ENCODE data around the gene SSR2.
A peak's percentile ranks its signal among the peaks of the same experiment; 100 is the strongest.
"Not testable (repeated sequence)": the region's sequence is repeated elsewhere in the genome, so short reads cannot be mapped to it uniquely, and the experiment has no call there.

The SSR2 gene

DNA sequence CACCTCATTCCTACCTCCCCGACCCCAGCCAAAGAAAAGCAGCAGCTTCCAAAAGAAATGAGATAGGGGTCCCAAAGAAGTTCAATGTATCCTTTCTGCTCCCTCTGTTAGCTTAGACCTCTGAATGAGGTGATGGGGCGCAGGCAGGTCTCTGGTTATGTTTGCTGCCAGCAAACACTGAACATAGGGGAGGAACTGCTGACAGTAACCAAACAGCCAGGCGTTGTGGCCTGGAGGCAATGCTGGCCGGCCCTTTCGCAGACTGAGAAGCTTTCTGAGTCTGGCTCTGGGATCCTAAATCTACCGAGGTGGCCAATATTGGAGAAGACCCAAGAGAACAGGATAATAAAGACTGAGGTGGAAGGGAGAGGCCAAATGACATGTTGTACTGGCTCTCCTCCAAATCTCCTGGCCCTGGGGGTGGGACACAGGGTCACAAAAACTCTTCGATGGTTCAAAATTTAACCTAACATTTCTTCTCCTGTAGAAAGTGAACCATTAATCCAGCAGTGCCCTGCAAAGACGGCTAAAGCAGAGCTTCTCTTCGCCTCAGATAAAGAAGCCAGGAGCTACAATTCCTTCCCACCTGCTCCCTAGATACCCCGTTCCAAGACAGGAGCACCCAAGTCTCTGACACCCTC is 19.6 kb downstream of the SSR2 start:
- in situ Hi-C loops (cut with MboI; ENCODE audit: low pct_unique_long_range_greater_than_20kb, low sequenced_read_pairs, unreplicated experiment), result no loop called here
- TF ChIP-seq, protein P1, sequence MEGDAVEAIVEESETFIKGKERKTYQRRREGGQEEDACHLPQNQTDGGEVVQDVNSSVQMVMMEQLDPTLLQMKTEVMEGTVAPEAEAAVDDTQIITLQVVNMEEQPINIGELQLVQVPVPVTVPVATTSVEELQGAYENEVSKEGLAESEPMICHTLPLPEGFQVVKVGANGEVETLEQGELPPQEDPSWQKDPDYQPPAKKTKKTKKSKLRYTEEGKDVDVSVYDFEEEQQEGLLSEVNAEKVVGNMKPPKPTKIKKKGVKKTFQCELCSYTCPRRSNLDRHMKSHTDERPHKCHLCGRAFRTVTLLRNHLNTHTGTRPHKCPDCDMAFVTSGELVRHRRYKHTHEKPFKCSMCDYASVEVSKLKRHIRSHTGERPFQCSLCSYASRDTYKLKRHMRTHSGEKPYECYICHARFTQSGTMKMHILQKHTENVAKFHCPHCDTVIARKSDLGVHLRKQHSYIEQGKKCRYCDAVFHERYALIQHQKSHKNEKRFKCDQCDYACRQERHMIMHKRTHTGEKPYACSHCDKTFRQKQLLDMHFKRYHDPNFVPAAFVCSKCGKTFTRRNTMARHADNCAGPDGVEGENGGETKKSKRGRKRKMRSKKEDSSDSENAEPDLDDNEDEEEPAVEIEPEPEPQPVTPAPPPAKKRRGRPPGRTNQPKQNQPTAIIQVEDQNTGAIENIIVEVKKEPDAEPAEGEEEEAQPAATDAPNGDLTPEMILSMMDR (IDR thresholded peaks at IDR 0.05; ENCODE audit: extremely low read depth, insufficient read depth, missing control alignments), result no peak
- no peak for DNase-seq (ENCODE audit: low spot score)

DNA sequence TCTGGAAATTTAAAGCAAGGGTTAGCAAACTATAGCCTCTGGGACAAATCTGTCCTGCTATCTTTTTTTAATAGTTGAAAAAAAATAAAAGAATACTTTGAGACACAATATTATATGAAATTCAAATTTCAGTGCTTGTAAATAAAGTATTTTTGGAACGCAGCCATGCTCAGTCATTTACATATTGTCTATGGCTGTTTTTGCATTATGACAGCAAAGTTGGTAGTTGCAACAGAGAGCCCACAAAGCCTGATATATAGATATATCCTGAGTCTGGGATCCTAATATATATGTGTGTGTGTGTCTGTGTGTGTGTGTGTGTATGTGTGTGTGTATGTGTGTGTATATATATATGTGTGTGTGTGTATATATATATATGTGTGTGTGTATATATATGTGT is 20.8 kb downstream of the SSR2 start:
- no peak for DNase-seq (ENCODE audit: low spot score)
- in situ Hi-C loops (cut with MboI; ENCODE audit: low pct_unique_long_range_greater_than_20kb, low sequenced_read_pairs, unreplicated experiment), result no loop called here

DNA sequence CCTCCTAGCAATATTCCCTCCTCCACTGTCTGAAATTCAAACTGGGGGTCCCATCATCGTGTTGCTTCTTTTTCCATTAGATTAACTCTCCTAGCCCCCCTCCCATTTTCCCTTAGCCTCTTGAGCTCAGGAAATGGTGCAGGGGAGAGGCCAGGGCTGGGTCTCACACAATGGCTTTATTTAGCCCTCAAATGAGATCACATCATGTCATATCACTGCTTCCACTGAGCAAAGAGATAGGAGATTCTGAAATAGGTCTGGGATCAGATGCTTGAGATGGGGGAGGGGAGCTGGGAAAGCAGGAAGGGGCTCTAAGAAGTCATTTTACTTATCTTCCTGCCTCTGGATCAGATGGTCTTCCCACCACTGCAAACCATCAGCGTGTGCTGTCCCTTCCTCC is 24.6 kb downstream of the SSR2 start:
- DNase-seq (ENCODE audit: low spot score), result no peak
- TF ChIP-seq, protein P1 (IDR thresholded peaks at IDR 0.05; ENCODE audit: extremely low read depth, insufficient read depth, missing control alignments), result no peak
- in situ Hi-C loops (cut with MboI; ENCODE audit: low pct_unique_long_range_greater_than_20kb, low sequenced_read_pairs, unreplicated experiment), result no loop called here

More for the DNA sequence above, 20.8 kb downstream of the SSR2 start:
- TF ChIP-seq, protein P1 (IDR thresholded peaks at IDR 0.05; ENCODE audit: extremely low read depth, insufficient read depth, missing control alignments), result no peak

DNA sequence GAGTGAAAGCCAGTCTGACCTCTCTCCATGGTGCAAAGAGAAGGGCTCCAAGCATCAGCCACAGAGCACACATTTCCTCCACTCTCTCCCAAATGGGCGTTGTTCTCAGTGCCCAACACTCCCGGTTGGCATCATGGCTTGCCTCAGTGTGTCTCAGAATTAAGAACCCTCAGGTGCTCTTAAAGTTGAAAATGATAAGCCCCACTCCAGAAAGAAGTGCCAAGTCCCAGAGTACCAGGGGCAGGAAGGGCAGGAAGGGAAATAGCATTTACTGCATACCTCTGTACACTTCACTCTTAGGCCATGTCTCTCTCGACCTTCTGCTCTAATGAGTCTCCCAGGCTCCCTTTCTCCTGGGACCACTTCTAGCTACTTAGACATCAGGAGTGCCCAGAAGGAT is 27.2 kb downstream of the SSR2 start:
- in situ Hi-C loops (cut with MboI; ENCODE audit: low pct_unique_long_range_greater_than_20kb, low sequenced_read_pairs, unreplicated experiment), result loop anchor here (5.0 kb wide), 1 partner anchor 56 kb away; no protein-coding TSS in a partner anchor
- TF ChIP-seq, protein P1 (IDR thresholded peaks at IDR 0.05; ENCODE audit: extremely low read depth, insufficient read depth, missing control alignments), result no peak
- no peak for DNase-seq (ENCODE audit: low spot score)

DNA sequence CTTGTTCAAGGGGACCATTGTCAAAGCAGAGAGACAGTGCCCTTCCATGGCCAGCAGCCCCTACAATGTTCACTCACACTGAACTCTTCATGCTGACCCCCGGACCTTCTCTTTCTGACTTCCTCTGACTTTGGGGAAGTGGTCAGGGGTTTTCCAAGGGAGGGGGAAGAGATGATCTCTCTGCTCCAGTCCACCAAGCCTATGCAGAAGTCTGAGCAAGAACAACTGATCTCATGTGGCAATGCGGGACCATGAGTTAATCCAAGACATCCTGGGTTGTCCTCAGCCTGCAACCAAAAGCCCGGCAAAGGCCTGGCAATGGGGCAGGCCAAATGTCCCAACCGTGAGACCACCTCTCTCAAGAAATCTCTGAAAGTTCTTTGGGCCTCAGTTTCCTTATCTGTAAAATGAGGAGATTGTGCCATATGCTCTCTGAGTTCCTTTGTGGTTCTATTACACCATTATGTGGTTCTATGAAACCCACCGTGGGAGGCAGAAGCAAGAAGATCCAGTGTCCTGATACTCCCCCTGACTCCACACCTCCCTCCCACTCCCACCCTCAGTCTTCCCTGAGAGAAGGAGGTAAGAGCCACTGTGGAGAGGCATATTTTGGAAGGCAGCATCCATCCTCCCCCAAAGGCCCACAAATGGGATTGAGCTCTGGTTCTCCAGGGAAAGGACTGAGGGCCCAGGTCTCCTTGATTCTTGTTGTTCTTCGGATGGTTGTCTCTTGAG is 30.6 kb downstream of the SSR2 start:
- in situ Hi-C loops (cut with MboI; ENCODE audit: low pct_unique_long_range_greater_than_20kb, low sequenced_read_pairs, unreplicated experiment), result loop anchor here (5.0 kb wide), 1 partner anchor 53 kb away; no protein-coding TSS in a partner anchor
- DNase-seq (ENCODE audit: low spot score), result peak; percentile 53
- TF ChIP-seq, protein P1 (IDR thresholded peaks at IDR 0.05; ENCODE audit: extremely low read depth, insufficient read depth, missing control alignments), result no peak

DNA sequence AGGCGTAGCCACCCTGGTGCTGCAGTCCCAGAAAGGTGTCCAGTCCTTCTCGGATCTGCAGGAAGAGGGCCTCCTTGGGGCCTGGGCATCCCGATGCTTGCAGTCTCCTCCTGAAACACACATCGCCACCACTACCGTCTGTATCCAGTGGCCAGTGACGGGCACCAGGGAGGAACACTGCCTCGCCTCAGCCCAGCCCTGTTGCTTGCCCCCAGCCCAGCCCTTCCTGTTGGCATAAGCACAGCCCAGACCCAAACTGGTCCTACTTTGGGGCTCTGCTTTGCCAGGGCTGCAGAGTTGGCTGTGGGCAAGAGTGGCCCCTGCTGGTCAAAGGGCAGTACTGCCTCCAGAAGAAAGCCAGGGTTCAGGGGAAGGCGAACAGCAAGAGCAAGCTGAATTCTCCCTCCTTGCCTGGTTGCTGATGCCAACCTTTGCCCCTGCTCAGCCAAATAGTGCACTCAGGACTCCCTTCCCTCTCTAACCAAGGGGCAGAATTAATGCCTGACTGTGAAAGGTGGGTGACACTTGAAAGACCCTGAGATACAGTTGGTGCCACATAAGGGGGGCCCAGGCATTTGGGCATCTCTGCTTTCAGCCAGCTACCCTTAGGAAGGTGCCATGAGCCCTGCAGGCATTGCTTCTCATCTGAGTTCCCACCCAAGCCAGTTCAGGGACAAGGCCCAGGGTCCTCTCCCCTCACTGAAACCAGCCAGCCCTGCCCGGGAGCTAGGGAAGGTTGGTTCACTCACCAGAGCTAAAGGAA is 31.3 kb downstream of the SSR2 start:
- TF ChIP-seq, protein P1 (IDR thresholded peaks at IDR 0.05; ENCODE audit: extremely low read depth, insufficient read depth, missing control alignments), result peak; percentile 99
- DNase-seq (ENCODE audit: low spot score), result peak; percentile 82
- in situ Hi-C loops (cut with MboI; ENCODE audit: low pct_unique_long_range_greater_than_20kb, low sequenced_read_pairs, unreplicated experiment), result loop anchor here (5.0 kb wide), 1 partner anchor 52 kb away; no protein-coding TSS in a partner anchor

DNA sequence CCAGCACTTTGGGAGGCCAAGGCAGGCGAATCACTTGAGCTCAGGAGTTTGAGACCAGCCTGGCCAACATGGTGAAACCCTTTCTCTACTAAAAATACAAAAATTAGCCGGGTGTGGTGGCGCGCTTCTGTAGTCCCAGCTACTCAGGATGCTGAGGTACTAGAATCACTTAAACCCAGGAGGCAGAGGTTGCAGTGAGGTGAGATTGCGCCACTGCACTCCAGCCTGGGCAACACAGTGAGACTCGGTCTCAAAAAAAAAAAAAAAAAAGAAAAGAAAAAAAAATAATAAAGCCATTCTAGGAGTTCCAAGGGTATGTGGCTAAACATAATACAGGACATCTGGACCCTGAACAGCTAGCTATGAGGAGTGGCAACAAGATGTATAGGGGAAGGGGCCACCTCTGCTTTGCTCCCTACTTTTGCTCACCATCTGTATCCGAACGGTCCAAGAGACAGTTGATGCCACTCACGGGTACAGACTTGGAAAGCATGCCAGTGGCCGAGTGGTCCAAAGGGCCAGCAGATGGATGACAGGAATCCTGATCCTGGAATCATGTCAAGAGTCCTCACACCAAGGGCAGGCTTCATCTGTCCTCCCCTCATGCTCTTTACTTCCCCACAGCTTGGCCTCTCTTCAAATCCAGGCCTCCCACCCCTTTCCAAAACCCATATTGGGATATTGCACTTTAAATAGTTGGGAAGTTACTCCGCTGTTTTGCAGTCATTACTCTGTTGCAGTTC is 35.7 kb downstream of the SSR2 start:
- in situ Hi-C loops (cut with MboI; ENCODE audit: low pct_unique_long_range_greater_than_20kb, low sequenced_read_pairs, unreplicated experiment), result not testable (repeated sequence)

More for the DNA sequence above, 35.7 kb downstream of the SSR2 start:
- DNase-seq (ENCODE audit: low spot score), result not testable (repeated sequence)
